Gastroesophageal sphincter (tissue), 4 donors: ENCODE results near the gene FFAR2. TPM values are rescaled to one million over a fixed set of nuclear protein-coding genes. Genes with fewer than 3 reads are reported as not detected.
"Not testable (repeated sequence)": the region's sequence is repeated elsewhere in the genome, so short reads cannot be mapped to it uniquely, and the experiment has no call there.

Experiments
- ATAC-seq: fragments of 150-250 bp; one replicate; pipeline ENCODE4 v1.9.1; 2016; ENCODE audit warnings: mild to moderate bottlenecking, moderate library complexity
- H3K27ac ChIP-seq, 4 donors: fragments of 200-600 bp; sonication (generic) in 3 of 4; 1 replicate in 3 of 4; 2 replicates in 1 of 4; pipeline ENCODE4 v1.5.1; 2016 to 2019
- H3K27me3 ChIP-seq: fragments of 200-600 bp; sonication (generic); one replicate; pipeline ENCODE4 v1.5.1; 2019
- H3K36me3 ChIP-seq, 2 donors: fragments of 200-600 bp; sonication (generic); one replicate each; pipeline ENCODE4 v1.5.1; 2019; ENCODE audit warnings: control low read depth in 1 of 2
- H3K4me1 ChIP-seq, 3 donors: fragments of 200-600 bp; sonication (generic); 1 replicate in 2 of 3; 2 replicates in 1 of 3; pipeline ENCODE4 v1.5.1; 2016 to 2019; ENCODE audit warnings: control low read depth in 2 of 3
- H3K4me3 ChIP-seq, 2 donors: fragments of 200-600 bp; sonication (generic); one replicate each; pipeline ENCODE4 v1.5.1; 2019; ENCODE audit warnings: mild to moderate bottlenecking in 1 of 2, moderate library complexity in 1 of 2
- H3K9me3 ChIP-seq, 3 donors: fragments of 200-600 bp; sonication (generic); one replicate each; pipeline ENCODE4 v1.5.1; 2017 to 2019; ENCODE audit warnings: control low read depth in 2 of 3
- CTCF ChIP-seq, 4 experiments: fragments of 200-600 bp in 2 of 4; fragments of 450-650 bp in 2 of 4; sonication (generic) in 1 of 4; IDR thresholded peaks; one replicate each; pipeline ENCODE4 v1.5.1; 2017 to 2019; ENCODE audit warnings: antibody characterized with exemption in 4 of 4, mild to moderate bottlenecking in 2 of 4, moderate library complexity in 2 of 4
- EP300 ChIP-seq: sonication (generic); formaldehyde crosslinking; IDR thresholded peaks from one replicate; pipeline ENCODE4 v1.6.1; 2017; ENCODE audit warnings: antibody characterized with exemption, mild to moderate bottlenecking
- POLR2A ChIP-seq, 2 donors: fragments of 450-650 bp; IDR thresholded peaks; one replicate each; pipeline ENCODE4 v1.6.1; 2017; ENCODE audit warnings: antibody characterized with exemption in 2 of 2, mild to moderate bottlenecking in 2 of 2, moderate library complexity in 1 of 2
- POLR2AphosphoS5 ChIP-seq: sonication (generic); formaldehyde crosslinking; IDR thresholded peaks from one replicate; pipeline ENCODE4 v1.6.1; 2017; ENCODE audit warnings: antibody characterized with exemption
- WGBS, 2 donors: methylation state at CpG; one replicate each; pipeline ENCODE4 v1.1.5; 2018; ENCODE audit warnings: low coverage in 1 of 2; 5-methylcytosine and 5-hydroxymethylcytosine counted together
- total RNA-seq, 4 donors: library from RNA; depleted of rRNA; stranded (reverse); fragments of >200 nt; gene quantifications; one replicate each; pipeline ENCODE4 v1.1.0, GENCODE V29; 2016

Gene FFAR2
- total RNA-seq, 4 donors from 2014 or later = 0.35 to 1.3 TPM; not detected in 2

DNA sequence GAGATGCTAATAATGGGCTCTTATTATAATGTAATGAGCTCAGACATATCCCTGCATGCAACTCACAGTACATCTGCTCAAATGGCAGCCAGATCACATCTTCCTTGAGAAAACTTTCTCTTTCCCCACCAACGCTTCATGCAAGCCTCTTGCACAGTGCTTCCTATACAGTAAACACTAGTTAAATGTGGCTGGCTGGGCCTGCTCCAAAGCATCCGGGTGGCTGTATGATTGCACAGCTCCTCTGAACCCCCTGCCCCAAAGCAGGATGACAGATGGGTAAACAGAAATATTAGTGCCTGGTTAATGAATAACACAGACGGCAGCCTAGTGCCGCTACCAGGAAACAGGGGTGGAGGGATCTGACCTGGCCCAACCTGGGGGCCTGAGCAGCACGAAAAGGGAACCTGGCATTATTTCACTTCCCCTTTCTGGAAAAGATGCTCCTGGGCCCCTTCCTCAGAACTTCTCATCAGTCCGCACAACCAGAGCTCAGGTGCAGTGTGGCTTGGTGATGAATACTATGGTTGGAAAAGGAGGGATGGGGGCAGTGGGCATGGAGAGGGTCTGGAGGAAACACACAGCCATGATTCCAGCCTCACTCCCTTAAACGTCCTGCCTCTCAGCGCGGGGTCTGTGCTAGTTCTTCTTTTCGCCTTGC lies 10.8 kb downstream of the FFAR2 start:
- peaks cover 0 to 17% (median 6%) of the 10 kb centered on the region in 3 donors for H3K4me1 ChIP-seq
- no peak for ATAC-seq
- WGBS, 2 donors = 24 to 30% methylated on average over 4 to 10 of the region's 10 CpGs
- no peak overlapping the region for H3K27ac ChIP-seq
- H3K36me3 ChIP-seq = no peaks in the 10 kb centered on the region
- no peak overlapping the region for H3K4me3 ChIP-seq
- TF ChIP-seq POLR2AphosphoS5 (no peak), EP300 (no peak), POLR2A (IDR thresholded peaks at IDR 0.05) (no peak), CTCF (IDR thresholded peaks at IDR 0.05) (no peak)
- H3K9me3 ChIP-seq = no peaks in the 10 kb centered on the region
- H3K27me3 ChIP-seq = peaks cover 1% of the 10 kb centered on the region

- 60 to 78% methylated on average over 4 to 8 of the region's 14 CpGs for WGBS, 2 donors
- H3K27ac ChIP-seq = peak overlapping the region in 1 of 4 donors; percentile 27
- ATAC-seq = no peak
Observed at GRCh38 chr19:35459414-35460082, 11.5 kb downstream of the FFAR2 start.

DNA sequence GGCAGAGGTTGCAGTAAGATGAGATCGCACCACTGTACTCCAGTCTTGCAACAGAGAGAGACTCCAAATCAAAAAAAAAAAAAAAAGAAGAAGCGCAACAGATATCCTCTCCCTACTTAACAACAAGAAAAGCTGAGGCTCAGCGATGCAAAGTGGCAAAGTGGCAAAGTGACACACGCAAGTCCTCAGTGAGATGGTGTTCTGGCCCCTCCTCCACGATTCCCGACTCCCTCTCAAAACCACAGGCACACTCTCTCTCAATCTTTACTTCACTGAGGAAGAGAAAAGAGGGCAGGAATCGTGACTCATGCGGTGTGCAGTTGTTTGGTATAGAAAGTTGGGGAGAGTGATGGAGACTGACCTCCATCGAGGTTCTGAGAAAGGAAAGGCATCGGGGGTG lies 12.6 kb downstream of the FFAR2 start:
- H3K27me3 ChIP-seq = peaks cover 4% of the 10 kb centered on the region
- no peaks in the 10 kb centered on the region for H3K36me3 ChIP-seq
- H3K9me3 ChIP-seq = no peaks in the 10 kb centered on the region
- peaks cover 0 to 17% (median 6%) of the 10 kb centered on the region in 3 donors for H3K4me1 ChIP-seq
- no peak for TF ChIP-seq CTCF (IDR thresholded peaks at IDR 0.05)
- no peak for TF ChIP-seq EP300
- no peak for TF ChIP-seq POLR2A (IDR thresholded peaks at IDR 0.05)
- no peak for TF ChIP-seq POLR2AphosphoS5
- no peak overlapping the region for H3K4me3 ChIP-seq
- 81 to 88% methylated on average over 7 to 10 of the region's 10 CpGs for WGBS, 2 donors
- H3K27ac ChIP-seq = no peak overlapping the region
- ATAC-seq = no peak

More at GRCh38 chr19:35459414-35460082, 11.5 kb downstream of the FFAR2 start:
- Histone ChIP-seq H3K36me3 (no peaks in the 10 kb centered on the region), H3K9me3 (no peaks in the 10 kb centered on the region), H3K4me3 (no peak overlapping the region), H3K27me3 (peaks cover 4% of the 10 kb centered on the region), H3K4me1 (peaks cover 0 to 17% (median 6%) of the 10 kb centered on the region in 3 donors)
- no peak for TF ChIP-seq CTCF (IDR thresholded peaks at IDR 0.05)
- peak; percentile 44 for TF ChIP-seq POLR2AphosphoS5
- no peak for TF ChIP-seq EP300
- no peak for TF ChIP-seq POLR2A (IDR thresholded peaks at IDR 0.05)

DNA sequence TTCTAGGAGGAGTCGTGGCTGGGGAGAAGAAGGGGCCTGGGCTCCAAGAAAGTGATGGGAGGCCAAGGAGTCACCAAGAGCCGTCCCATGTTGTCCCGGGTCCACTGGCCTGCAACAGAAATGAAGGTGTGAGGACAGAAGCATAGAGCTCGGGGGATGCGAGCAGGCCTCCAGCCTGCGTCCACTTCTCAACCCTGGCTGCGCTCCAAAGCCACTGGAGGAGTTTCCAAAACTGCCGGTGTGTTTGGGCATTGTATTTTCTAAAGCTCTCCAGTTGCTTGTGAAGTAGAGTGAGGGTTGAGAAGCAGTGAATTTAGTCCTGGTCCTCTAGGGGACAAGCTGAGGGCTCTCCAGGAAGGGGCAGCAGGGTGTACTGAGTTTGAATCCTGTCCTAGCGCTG lies 13.0 kb downstream of the FFAR2 start:
- TF ChIP-seq POLR2AphosphoS5 (no peak), POLR2A (IDR thresholded peaks at IDR 0.05) (no peak), CTCF (IDR thresholded peaks at IDR 0.05) (no peak)
- Histone ChIP-seq H3K27me3 (peaks cover 6% of the 10 kb centered on the region), H3K9me3 (no peaks in the 10 kb centered on the region), H3K36me3 (no peaks in the 10 kb centered on the region), H3K4me1 (peaks cover 0 to 17% (median 6%) of the 10 kb centered on the region in 3 donors), H3K4me3 (no peak overlapping the region), H3K27ac (no peak overlapping the region)
- WGBS, 2 donors = 48 to 63% methylated on average over 7 to 8 of the region's 9 CpGs
- no peak for ATAC-seq

- H3K36me3 ChIP-seq, ATAC-seq, H3K27ac ChIP-seq, H3K4me3 ChIP-seq, H3K9me3 ChIP-seq: not testable (repeated sequence)
- peaks cover 13% of the 10 kb centered on the region for H3K27me3 ChIP-seq
- peaks cover 0 to 17% (median 6%) of the 10 kb centered on the region in 3 donors for H3K4me1 ChIP-seq
Observed at GRCh38 chr19:35461788-35462187, 13.7 kb downstream of the FFAR2 start.
